Stimulated activated CD8-positive, alpha-beta memory T cell treated with anti-CD3 and anti-CD28 coated beads, Interleukin-15, amount 100 ng/mL, for 48 hours (primary cell): ENCODE data around the gene FLT1.

Experiments
- DNase-seq, 2 donors: peaks; one replicate each; pipeline ENCODE4 v3.0.0-alpha.2; 2020; ENCODE audit warnings: low read depth in 2 of 2

FLT1 gene

GRCh38 chr13:28387740-28388501 lies 107.0 kb downstream of the FLT1 start:
- DNase-seq, result no peak

- DNase-seq, result no peak
Measured at GRCh38 chr13:28385362-28385761, 109.6 kb downstream of the FLT1 start.

GRCh38 chr13:28384789-28385188 lies 110.1 kb downstream of the FLT1 start:
- DNase-seq, result no peak

GRCh38 chr13:28380319-28380718 lies 114.6 kb downstream of the FLT1 start:
- no peak for DNase-seq

- DNase-seq, result no peak
Measured at GRCh38 chr13:28379371-28380083, 115.4 kb downstream of the FLT1 start.

GRCh38 chr13:28376604-28377003 lies 118.3 kb downstream of the FLT1 start:
- DNase-seq, result no peak

GRCh38 chr13:28375250-28375930 lies 119.5 kb downstream of the FLT1 start:
- DNase-seq, result no peak

GRCh38 chr13:28373810-28374209 lies 121.1 kb downstream of the FLT1 start:
- no peak for DNase-seq

- DNase-seq, result no peak
Measured at GRCh38 chr13:28370448-28370847, 124.5 kb downstream of the FLT1 start.

GRCh38 chr13:28358708-28359107 lies 136.2 kb downstream of the FLT1 start:
- DNase-seq, result no peak

GRCh38 chr13:28357911-28358433 lies 137.0 kb downstream of the FLT1 start:
- no peak for DNase-seq

- no peak for DNase-seq
Measured at GRCh38 chr13:28357247-28357825, 137.6 kb downstream of the FLT1 start.

GRCh38 chr13:28356561-28357021 lies 138.3 kb downstream of the FLT1 start:
- no peak for DNase-seq

GRCh38 chr13:28355822-28356371 lies 139.0 kb downstream of the FLT1 start:
- no peak for DNase-seq

GRCh38 chr13:28355046-28355821 lies 139.7 kb downstream of the FLT1 start:
- no peak for DNase-seq

- DNase-seq, result no peak
Measured at GRCh38 chr13:28353679-28354078, 141.2 kb downstream of the FLT1 start.

- no peak for DNase-seq
Measured at GRCh38 chr13:28349907-28350654, 144.8 kb downstream of the FLT1 start.

GRCh38 chr13:28349371-28349770 lies 145.6 kb downstream of the FLT1 start:
- DNase-seq, result no peak

GRCh38 chr13:28347456-28348371 lies 147.2 kb downstream of the FLT1 start:
- DNase-seq, result no peak
